ENCODE measurements around the gene MAGI3. TPM values are rescaled to one million over a fixed set of nuclear protein-coding genes. Genes with fewer than 3 reads are reported as not detected.
A peak's percentile ranks its signal among the peaks of the same experiment; 100 is the strongest.

Gene MAGI3
- total and polyA plus RNA-seq, 2 donors (not counting 1 experiment from before 2014, with no cell fraction given) = 5.1 to 9.2 TPM

GRCh38 chr1:113692824-113693431, 302.6 kb downstream of the MAGI3 start:
- H3K27me3 ChIP-seq (ENCODE audit: control insufficient read depth, insufficient read depth, low read length) = no peaks in the 10 kb centered on the region
- H3K4me3 ChIP-seq (replicated peaks in 1 of 4; ENCODE audit: control extremely low read depth in 1 of 4, insufficient read depth in 1 of 4, low read depth in 3 of 4, low read length in 4 of 4) = no peak overlapping the region
- H3K4me1 ChIP-seq (ENCODE audit: control insufficient read depth, extremely low read depth, insufficient read depth, low read length) = no peaks in the 10 kb centered on the region
- no peak overlapping the region for H3K9ac ChIP-seq (ENCODE audit: insufficient read depth, low read length)
- H3K4me2 ChIP-seq (ENCODE audit: extremely low read depth, insufficient read depth, low read length) = no peak overlapping the region
- no peak overlapping the region for H2AFZ ChIP-seq (ENCODE audit: low read length)
- no peaks in the 10 kb centered on the region for H4K20me1 ChIP-seq (ENCODE audit: control insufficient read depth, extremely low read depth, insufficient read depth, low read length)
- TF ChIP-seq EZH2 (IDR thresholded peaks at IDR 0.05; ENCODE audit: low read length, missing control alignments) (no peak), CTCF (conservative IDR thresholded peaks at IDR 0.05 in 1 of 2, IDR thresholded peaks at IDR 0.05 in 1 of 2; ENCODE audit: low read depth in 1 of 2, low read length in 2 of 2) (no peak)
- H3K27ac ChIP-seq (ENCODE audit: insufficient read depth, low read length) = no peak overlapping the region
- DNase-seq (ENCODE audit: low read depth in 2 of 2) = no peak
- H3K9me3 ChIP-seq (ENCODE audit: control insufficient read depth, insufficient read depth, low read depth, low read length) = no peaks in the 10 kb centered on the region
- H3K79me2 ChIP-seq (ENCODE audit: control insufficient read depth, insufficient read depth, low read length) = no peaks in the 10 kb centered on the region
- no peaks in the 10 kb centered on the region for H3K36me3 ChIP-seq (ENCODE audit: control insufficient read depth, insufficient read depth, low read length)

- no peak for DNase-seq (ENCODE audit: low read depth in 2 of 2)
- Histone ChIP-seq H3K36me3 (ENCODE audit: control insufficient read depth, insufficient read depth, low read length) (peaks cover 4% of the 10 kb centered on the region), H3K9me3 (ENCODE audit: control insufficient read depth, insufficient read depth, low read depth, low read length) (no peaks in the 10 kb centered on the region), H4K20me1 (ENCODE audit: control insufficient read depth, extremely low read depth, insufficient read depth, low read length) (no peaks in the 10 kb centered on the region), H3K27ac (ENCODE audit: insufficient read depth, low read length) (no peak overlapping the region), H3K9ac (ENCODE audit: insufficient read depth, low read length) (no peak overlapping the region), H3K27me3 (ENCODE audit: control insufficient read depth, insufficient read depth, low read length) (no peaks in the 10 kb centered on the region), H2AFZ (ENCODE audit: low read length) (no peak overlapping the region), H3K79me2 (ENCODE audit: control insufficient read depth, insufficient read depth, low read length) (no peaks in the 10 kb centered on the region), H3K4me3 (replicated peaks in 1 of 4; ENCODE audit: control extremely low read depth in 1 of 4, insufficient read depth in 1 of 4, low read depth in 3 of 4, low read length in 4 of 4) (no peak overlapping the region), H3K4me2 (ENCODE audit: extremely low read depth, insufficient read depth, low read length) (no peak overlapping the region), H3K4me1 (ENCODE audit: control insufficient read depth, extremely low read depth, insufficient read depth, low read length) (no peaks in the 10 kb centered on the region)
- TF ChIP-seq EZH2 (IDR thresholded peaks at IDR 0.05; ENCODE audit: low read length, missing control alignments) (no peak), CTCF (conservative IDR thresholded peaks at IDR 0.05 in 1 of 2, IDR thresholded peaks at IDR 0.05 in 1 of 2; ENCODE audit: low read depth in 1 of 2, low read length in 2 of 2) (no peak)
These were observed 304.6 kb downstream of the MAGI3 start for GRCh38 chr1:113694910-113695309.

GRCh38 chr1:113701429-113701828, 311.1 kb downstream of the MAGI3 start:
- peak in 1 of 2 donors; percentile 13 for DNase-seq (ENCODE audit: low read depth in 2 of 2)
- Histone ChIP-seq H3K9me3 (ENCODE audit: control insufficient read depth, insufficient read depth, low read depth, low read length) (no peaks in the 10 kb centered on the region), H4K20me1 (ENCODE audit: control insufficient read depth, extremely low read depth, insufficient read depth, low read length) (no peaks in the 10 kb centered on the region), H3K79me2 (ENCODE audit: control insufficient read depth, insufficient read depth, low read length) (no peaks in the 10 kb centered on the region), H3K4me1 (ENCODE audit: control insufficient read depth, extremely low read depth, insufficient read depth, low read length) (no peaks in the 10 kb centered on the region), H2AFZ (ENCODE audit: low read length) (no peak overlapping the region), H3K27me3 (ENCODE audit: control insufficient read depth, insufficient read depth, low read length) (no peaks in the 10 kb centered on the region), H3K36me3 (ENCODE audit: control insufficient read depth, insufficient read depth, low read length) (peaks cover 4% of the 10 kb centered on the region), H3K27ac (ENCODE audit: insufficient read depth, low read length) (no peak overlapping the region), H3K9ac (ENCODE audit: insufficient read depth, low read length) (no peak overlapping the region), H3K4me2 (ENCODE audit: extremely low read depth, insufficient read depth, low read length) (no peak overlapping the region), H3K4me3 (replicated peaks in 1 of 4; ENCODE audit: control extremely low read depth in 1 of 4, insufficient read depth in 1 of 4, low read depth in 3 of 4, low read length in 4 of 4) (no peak overlapping the region)
- TF ChIP-seq EZH2 (IDR thresholded peaks at IDR 0.05; ENCODE audit: low read length, missing control alignments) (no peak), CTCF (conservative IDR thresholded peaks at IDR 0.05 in 1 of 2, IDR thresholded peaks at IDR 0.05 in 1 of 2; ENCODE audit: low read depth in 1 of 2, low read length in 2 of 2) (no peak)
